VCaP (cell line): ENCODE results near the gene ADCY10.

Experiments used
- H3K27ac ChIP-seq: fragments of 450-650 bp; 2 replicates; pipeline ENCODE4 v1.5.1; 2017
- CTCF ChIP-seq: fragments of 450-650 bp; conservative IDR thresholded peaks from 2 replicates; pipeline ENCODE4 v1.5.1; 2017; ENCODE audit warnings: mild to moderate bottlenecking, moderate library complexity

Gene ADCY10

GRCh38 chr1:167943541-167943940 lies 29.6 kb upstream of the ADCY10 start:
- no peak for TF ChIP-seq CTCF
- no peak overlapping the region for H3K27ac ChIP-seq

DNA sequence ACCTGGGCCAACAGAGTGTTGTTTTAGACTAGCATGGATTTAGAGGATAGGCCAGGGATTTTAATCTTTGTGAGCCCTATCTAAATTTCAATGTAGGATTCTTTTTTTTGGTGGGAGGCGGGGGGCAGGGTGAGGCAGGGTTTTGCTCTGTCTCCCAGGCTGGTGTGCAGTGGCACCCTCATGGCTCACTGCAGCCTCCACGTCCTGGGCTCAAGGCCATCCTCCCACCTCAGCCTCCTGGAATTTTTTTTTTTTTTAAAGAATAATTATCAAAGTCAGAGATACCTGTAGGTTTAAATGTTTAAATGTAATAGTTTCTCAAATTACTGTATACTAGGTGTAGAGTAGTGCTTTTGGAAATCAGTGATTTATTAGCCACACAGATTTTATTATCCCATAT lies 26.3 kb upstream of the ADCY10 start:
- no peak overlapping the region for H3K27ac ChIP-seq
- TF ChIP-seq CTCF: no peak

DNA sequence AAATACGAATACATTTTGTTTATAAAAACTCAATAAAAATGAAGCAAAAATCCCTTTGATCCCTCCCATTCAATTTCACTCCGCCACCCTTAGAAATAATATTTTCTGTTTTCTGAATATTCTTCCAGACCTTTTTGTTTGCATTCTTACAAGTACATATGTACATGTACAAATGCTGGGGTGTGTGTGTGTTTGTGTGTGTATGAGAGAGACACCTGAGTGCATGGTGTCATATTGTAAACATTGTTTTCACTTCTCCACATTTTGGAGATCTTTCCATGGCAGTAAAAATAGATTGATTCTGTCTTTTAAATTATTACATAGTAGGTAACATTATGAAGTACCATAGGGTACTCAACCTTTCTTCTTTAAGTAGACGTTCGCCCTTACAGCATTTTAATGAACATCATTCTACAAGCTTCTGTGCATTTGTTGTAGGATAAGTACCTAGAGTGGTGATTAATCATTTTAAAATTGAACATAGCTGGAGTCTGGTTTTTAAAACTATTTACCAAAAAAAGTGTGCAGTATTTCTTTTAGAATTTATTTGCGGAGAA lies 24.2 kb upstream of the ADCY10 start:
- H3K27ac ChIP-seq: peak overlapping the region; percentile 99
- no peak for TF ChIP-seq CTCF

- H3K27ac ChIP-seq: peak overlapping the region; percentile 99
- TF ChIP-seq CTCF: no peak
Measured at GRCh38 chr1:167937709-167938010, 23.7 kb upstream of the ADCY10 start.

- H3K27ac ChIP-seq: peak within 1 kb of the TSS; percentile 99
- TF ChIP-seq CTCF: no peak
Measured at GRCh38 chr1:167936930-167937708, 23.2 kb upstream of the ADCY10 start, which contains the start of gene MPC2. TSS of gene MPC2 (minus strand) at chr1:167937072. CDS start at chr1:167935841, 1,231 bp downstream.

DNA sequence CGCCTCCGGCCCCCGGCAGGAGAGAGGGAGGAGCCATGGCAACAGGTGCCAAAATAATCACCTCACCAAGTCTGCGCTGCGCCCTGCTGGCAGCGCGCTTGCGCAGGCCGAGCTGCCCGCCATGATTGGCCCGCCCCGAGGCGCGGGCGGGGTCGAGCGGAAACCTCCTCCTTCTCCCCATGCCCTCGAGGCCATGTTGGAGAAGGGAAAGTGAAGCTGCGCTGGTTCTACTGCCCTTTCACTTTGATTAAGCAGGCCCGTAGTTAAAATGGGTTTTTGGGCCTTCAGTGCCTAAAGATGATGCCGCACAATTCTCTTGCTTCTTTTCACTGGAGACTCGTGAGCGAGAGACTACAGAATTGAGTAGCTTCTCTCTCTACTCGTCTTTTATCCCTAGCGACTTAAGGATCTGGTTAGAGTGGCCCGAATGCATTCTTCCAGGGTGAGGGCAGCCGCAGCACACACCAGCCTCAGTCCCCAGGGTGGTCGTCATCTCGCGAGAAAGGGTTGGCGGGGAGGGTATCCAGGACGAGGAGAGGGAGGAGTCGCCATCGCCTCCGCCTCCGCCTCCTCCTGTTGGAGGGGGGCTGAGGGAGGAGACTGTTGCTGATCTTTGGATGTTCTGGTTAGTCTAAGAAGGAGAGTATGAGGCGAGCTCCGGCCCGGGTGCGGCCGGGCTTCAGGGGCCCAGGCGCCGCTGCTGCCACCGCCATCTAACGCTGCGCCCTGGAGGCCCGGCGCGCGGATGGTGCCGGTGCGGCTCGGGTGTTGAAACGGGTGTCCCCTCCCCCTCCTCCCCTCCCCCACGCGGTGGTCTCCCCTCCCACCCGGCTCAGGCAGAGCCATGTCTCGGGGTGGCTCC lies 22.4 kb upstream of the ADCY10 start, which contains the start of gene DCAF6:
DCAF6 (plus strand) TSS at position 616 of the 862 bp plus-strand sequence; CDS start at position 845, 229 bp downstream.
- no peak for TF ChIP-seq CTCF
- H3K27ac ChIP-seq: peak within 1 kb of the TSS; percentile 99
